Ovary (tissue), 9 donors: ENCODE data around the gene CUEDC2. TPM values are rescaled to one million over a fixed set of nuclear protein-coding genes. Genes with fewer than 3 reads are reported as not detected.
A peak's percentile ranks its signal among the peaks of the same experiment; 100 is the strongest.

Source experiments
- DNase-seq, 5 donors: peaks; one replicate each; pipeline ENCODE4 v3.0.0-alpha.2; 2019 to 2020
- H3K27ac ChIP-seq, 2 donors: fragments of 200-600 bp; one replicate each; pipeline versions ENCODE4 v1.5.1 to v1.8.0; 2019 to 2022
- H3K27me3 ChIP-seq: fragments of 200-600 bp; one replicate; pipeline ENCODE4 v1.8.0; 2022
- H3K36me3 ChIP-seq: fragments of 200-600 bp; sonication (generic); one replicate; pipeline ENCODE4 v1.5.1; 2019
- H3K4me1 ChIP-seq: one replicate; pipeline ENCODE4 v1.8.1; 2013; ENCODE audit warnings: mild to moderate bottlenecking, moderate library complexity; ENCODE audit not compliant: insufficient read depth
- H3K4me3 ChIP-seq: fragments of 200-600 bp; sonication (generic); one replicate; pipeline ENCODE4 v1.5.1; 2017
- H3K9me3 ChIP-seq, 2 donors: fragments of 200-600 bp in 1 of 2; sonication (generic) in 1 of 2; one replicate each; pipeline versions ENCODE4 v1.5.1 to v1.8.1; 2013 to 2019; ENCODE audit warnings: mild to moderate bottlenecking in 1 of 2, moderate library complexity in 1 of 2
- EP300 ChIP-seq: sonication (generic); formaldehyde crosslinking; IDR thresholded peaks from one replicate; pipeline ENCODE4 v1.6.1; 2017; ENCODE audit warnings: antibody characterized with exemption
- POLR2A ChIP-seq: fragments of 450-650 bp; IDR thresholded peaks from one replicate; pipeline ENCODE4 v1.6.1; 2017; ENCODE audit warnings: antibody characterized with exemption, mild to moderate bottlenecking, moderate library complexity
- WGBS, 3 donors: extraction: QIAGEN DNeasy Blood & Tissue Kit in 1 of 3; methylation state at CpG; one replicate each; pipeline versions ENCODE4 v1.1.5 to v1.1.7; 2013 to 2017; 5-methylcytosine and 5-hydroxymethylcytosine counted together
- intact Hi-C, 4 donors: fragments of 100-400 bp; cut with DNase I; formaldehyde crosslinking; loops; one replicate each; pipeline versions ENCODE4 v1.11.0 to v1.15.1; 2022 to 2023
- polyA plus RNA-seq, 2 donors: library from polyadenylated mRNA; stranded (reverse); fragments of 200-250 nt in 1 of 2; fragments of 350-450 nt in 1 of 2; fragmentation: Illumina TruSeq in 1 of 2; extraction: RNeasy Lipid Tissue Mini Kit (QIAGEN cat#74804) in 1 of 2; gene quantifications; one replicate each; pipeline ENCODE4 v1.2.3, GENCODE V29; 2013 to 2014
- total RNA-seq, 7 donors: library from RNA; depleted of rRNA in 2 of 7; stranded (reverse); fragments of >200 nt in 2 of 7; fragmentation: NEBNext Ultra II Directional in 3 of 7; extraction: Animal tissue kit (Norgen Biotek cat#: 25700) in 3 of 7; gene quantifications; one replicate each; pipeline versions ENCODE4 v1.1.0 to v1.2.4, GENCODE V29; 2016 to 2023
- TF ChIP-seq, protein P1 (sequence below), 3 donors: fragments of 450-650 bp in 2 of 3; fragments of 200-600 bp in 1 of 3; IDR thresholded peaks; one replicate each; pipeline versions ENCODE4 v1.5.1 to v1.8.0; 2016 to 2022; ENCODE audit warnings: antibody characterized with exemption in 3 of 3, mild to moderate bottlenecking in 1 of 3
- donor health status: DM: no; HTN: no; CAD: no; lungs with moderate emphysema.
- donor health status: DM: no; HTN: no; CAD: no.
- donor health status: Bipolar disorder and iron deficiency.
- donor health status: DM: yes; HTN: yes; CAD: no.
- donor health status: DM: no; HTN: no; CAD: no.
- donor health status: DM: yes; HTN: yes; CAD: no.

CUEDC2 gene
- total and polyA plus RNA-seq, 9 donors = 34.7 to 76.5 (median 61.7) TPM

DNA sequence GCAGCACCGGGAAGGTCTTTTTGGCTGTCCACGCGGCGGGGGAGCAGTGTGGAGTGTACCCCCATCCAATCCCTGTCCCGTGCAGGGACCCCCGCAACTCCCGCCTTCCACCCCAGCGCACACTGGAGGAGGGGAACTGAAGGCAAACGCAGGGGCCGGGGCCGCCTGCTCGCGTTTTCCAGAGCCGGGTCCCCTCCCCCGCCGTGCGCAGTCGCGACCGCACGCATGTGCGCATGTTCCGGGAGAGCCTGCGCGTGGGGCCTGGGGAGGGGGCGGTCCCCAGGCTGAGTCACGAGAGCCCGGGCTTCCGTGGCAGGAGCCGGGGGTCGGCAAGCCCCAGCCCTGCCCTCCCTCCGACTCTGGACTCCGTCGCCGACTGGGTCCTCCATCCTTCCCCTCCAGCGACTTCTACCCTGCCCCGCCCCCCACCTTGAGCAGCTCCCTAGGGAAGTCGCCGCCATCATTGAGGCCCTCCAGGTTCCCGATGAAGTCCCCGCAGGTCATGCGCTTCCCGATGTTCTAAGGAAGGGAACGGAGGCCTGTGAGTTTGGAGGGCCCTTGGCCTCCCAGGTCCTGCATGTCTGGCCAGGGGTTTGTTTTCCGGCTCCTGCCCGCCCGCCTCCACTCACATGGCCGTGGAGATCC is 21.8 kb downstream of the CUEDC2 start:
- H3K4me3 ChIP-seq = peak overlapping the region; percentile 48
- WGBS, 3 donors = 1 to 2% (median 1%) methylated on average over 46 to 48 of the region's 48 CpGs
- no peaks in the 10 kb centered on the region for H3K27me3 ChIP-seq
- no peaks in the 10 kb centered on the region for H3K9me3 ChIP-seq
- H3K27ac ChIP-seq = no peak overlapping the region
- H3K4me1 ChIP-seq = peaks cover 5% of the 10 kb centered on the region
- peak in 3 of 5 donors; percentile 50 to 70 (median 70) for DNase-seq
- intact Hi-C loops = no loop called here
- no peak for TF ChIP-seq POLR2A
- no peak for TF ChIP-seq EP300
- TF ChIP-seq, protein P1, sequence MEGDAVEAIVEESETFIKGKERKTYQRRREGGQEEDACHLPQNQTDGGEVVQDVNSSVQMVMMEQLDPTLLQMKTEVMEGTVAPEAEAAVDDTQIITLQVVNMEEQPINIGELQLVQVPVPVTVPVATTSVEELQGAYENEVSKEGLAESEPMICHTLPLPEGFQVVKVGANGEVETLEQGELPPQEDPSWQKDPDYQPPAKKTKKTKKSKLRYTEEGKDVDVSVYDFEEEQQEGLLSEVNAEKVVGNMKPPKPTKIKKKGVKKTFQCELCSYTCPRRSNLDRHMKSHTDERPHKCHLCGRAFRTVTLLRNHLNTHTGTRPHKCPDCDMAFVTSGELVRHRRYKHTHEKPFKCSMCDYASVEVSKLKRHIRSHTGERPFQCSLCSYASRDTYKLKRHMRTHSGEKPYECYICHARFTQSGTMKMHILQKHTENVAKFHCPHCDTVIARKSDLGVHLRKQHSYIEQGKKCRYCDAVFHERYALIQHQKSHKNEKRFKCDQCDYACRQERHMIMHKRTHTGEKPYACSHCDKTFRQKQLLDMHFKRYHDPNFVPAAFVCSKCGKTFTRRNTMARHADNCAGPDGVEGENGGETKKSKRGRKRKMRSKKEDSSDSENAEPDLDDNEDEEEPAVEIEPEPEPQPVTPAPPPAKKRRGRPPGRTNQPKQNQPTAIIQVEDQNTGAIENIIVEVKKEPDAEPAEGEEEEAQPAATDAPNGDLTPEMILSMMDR (IDR thresholded peaks at IDR 0.05) = no peak
- H3K36me3 ChIP-seq = no peaks in the 10 kb centered on the region

DNA sequence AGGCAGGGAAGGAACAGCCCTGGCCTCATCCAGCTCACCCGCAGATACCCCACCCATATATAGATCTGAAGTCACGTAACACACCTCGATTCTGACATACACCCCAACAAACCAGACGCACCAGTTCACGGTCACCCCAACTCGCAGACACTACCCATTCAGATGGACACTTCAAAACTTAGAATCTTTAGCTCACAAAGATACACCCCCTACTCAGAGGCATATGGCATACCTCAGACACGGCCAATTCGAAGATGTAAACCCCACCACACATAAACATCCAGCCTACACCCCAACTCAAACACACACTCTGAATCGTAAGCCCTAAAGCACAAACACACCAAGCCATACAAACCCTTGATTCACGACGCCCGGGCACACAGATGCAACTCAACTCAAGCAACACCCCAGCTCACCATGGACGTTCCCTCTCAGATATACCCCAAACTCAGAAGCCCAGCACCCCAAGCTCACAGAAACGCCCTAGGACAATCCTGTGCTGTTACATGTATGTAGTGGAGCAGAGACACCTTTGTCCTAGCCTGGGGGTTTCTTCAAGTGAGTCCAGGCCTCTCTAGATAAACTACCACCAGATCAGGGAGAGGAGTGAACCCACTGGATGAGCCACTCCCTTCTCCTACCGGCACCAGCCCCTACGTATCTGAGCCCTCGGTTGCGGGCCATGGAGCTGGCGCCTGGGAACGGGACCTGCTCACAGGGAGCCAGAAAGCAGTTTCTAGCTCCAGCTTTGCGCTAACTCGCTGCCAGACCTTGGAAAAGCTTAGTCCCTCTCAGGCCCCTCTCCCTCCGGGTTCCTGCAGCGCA is 22.6 kb downstream of the CUEDC2 start:
- H3K4me3 ChIP-seq = peak overlapping the region; percentile 50

DNA sequence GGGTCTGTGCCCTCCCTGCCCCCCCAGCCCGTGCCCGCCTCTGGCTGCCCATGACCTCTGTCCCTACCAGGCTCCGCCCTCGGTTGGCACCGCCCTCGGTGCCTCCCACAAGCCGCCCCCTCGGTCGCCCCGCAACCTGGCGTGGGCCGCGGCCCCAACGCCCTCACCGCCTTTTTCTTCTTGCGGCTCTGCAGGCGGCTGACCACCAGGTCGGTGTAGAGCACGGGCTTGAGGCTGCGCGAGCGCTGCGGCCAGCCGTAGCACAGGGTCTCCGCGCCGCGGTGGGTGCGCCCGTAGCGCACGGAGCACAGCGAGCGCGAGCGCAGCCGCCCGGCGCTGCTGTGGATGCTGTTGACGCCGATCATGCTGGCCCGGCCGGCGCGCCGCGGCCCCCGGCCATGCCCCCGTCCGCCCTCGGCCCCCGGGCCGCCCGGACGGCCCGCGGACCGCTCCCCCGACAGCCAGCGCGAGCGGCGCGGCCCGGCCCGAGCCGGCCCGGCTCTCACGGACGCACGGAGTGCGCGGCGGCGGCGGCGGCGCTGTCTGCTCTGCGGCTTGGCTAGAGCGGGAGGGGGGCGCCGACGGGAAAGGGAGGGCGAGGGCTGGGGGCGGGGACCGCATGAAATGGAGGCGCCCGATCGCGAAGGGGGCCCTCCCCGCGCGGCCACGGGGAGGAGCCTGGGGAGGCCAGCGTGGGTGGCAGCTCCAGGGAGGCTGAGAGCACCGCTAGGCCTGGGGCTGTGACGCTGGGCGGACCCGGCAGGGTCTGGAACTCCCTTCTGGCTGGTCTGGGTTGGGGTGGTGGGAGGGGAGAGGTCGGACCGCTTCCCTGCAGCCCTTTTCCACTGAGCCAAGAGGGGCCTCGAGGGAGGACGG is 23.4 kb downstream of the CUEDC2 start:
- 1% methylated on average over 35 to 100 of the region's 103 CpGs for WGBS, 3 donors
- H3K4me1 ChIP-seq = peaks cover 5% of the 10 kb centered on the region
- peak overlapping the region in 1 of 2 donors; percentile 44 for H3K27ac ChIP-seq
- H3K4me3 ChIP-seq = peak overlapping the region; percentile 50
- intact Hi-C loops = no loop called here
- peak; percentile 57 to 79 (median 66) for DNase-seq
- no peak for TF ChIP-seq EP300
- TF ChIP-seq, protein P1 (IDR thresholded peaks at IDR 0.05) = no peak
- no peak for TF ChIP-seq POLR2A
- H3K36me3 ChIP-seq = no peaks in the 10 kb centered on the region
- no peaks in the 10 kb centered on the region for H3K27me3 ChIP-seq
- H3K9me3 ChIP-seq = no peaks in the 10 kb centered on the region

More for the DNA sequence above, 22.6 kb downstream of the CUEDC2 start:
- no peak for DNase-seq
- TF ChIP-seq EP300 (no peak), POLR2A (no peak)
- TF ChIP-seq, protein P1 (IDR thresholded peaks at IDR 0.05) = no peak
- Histone ChIP-seq H3K36me3 (no peaks in the 10 kb centered on the region), H3K27ac (peak overlapping the region in 1 of 2 donors; percentile 44), H3K4me1 (peaks cover 5% of the 10 kb centered on the region), H3K9me3 (no peaks in the 10 kb centered on the region), H3K27me3 (no peaks in the 10 kb centered on the region)
- intact Hi-C loops = no loop called here
- 12 to 14% (median 13%) methylated on average over 24 of the region's 24 CpGs for WGBS, 3 donors

DNA sequence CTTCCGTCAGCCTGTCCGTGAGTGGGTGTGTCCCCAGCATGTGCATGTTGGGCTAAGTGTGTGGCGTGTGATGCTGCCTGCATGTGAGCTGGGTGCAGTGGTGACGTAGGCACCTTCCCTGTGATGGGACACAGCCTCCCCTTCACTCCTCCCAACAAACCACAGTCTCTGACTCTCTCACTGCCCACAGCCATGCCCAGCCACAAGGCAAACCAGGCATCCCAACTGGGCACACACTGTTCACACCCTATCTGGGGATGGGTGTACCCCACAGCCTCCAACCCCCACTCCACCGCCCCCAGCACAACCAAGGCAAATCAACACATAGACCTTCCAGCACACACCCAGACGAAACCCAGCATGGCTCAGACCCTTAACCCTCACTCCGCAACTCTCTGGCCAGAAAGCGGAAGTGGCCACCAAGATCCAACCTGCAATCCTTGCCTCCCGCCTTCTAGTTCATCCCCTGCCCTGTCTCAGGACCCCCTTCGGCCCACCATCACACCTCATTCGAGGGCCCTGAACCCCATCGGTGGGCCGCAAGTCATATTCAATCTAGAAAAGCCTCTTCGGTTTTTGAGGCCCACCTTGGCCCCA is 24.1 kb downstream of the CUEDC2 start:
- Histone ChIP-seq H3K27me3 (no peaks in the 10 kb centered on the region), H3K4me3 (peak overlapping the region; percentile 50)

More for the DNA sequence above, 24.1 kb downstream of the CUEDC2 start:
- intact Hi-C loops = no loop called here
- TF ChIP-seq, protein P1 (IDR thresholded peaks at IDR 0.05) = no peak
- TF ChIP-seq POLR2A (no peak), EP300 (no peak)
- Histone ChIP-seq H3K27ac (peak overlapping the region in 1 of 2 donors; percentile 41), H3K36me3 (no peaks in the 10 kb centered on the region), H3K9me3 (no peaks in the 10 kb centered on the region), H3K4me1 (peaks cover 5% of the 10 kb centered on the region)
- 35 to 46% (median 37%) methylated on average over 14 of the region's 14 CpGs for WGBS, 3 donors
- peak in 1 of 5 donors; percentile 55 for DNase-seq
